Astrocyte of the spinal cord (primary cell): ENCODE data around the gene PFDN6.
A peak's percentile ranks its signal among the peaks of the same experiment; 100 is the strongest.
"Not testable (repeated sequence)": the region's sequence is repeated elsewhere in the genome, so short reads cannot be mapped to it uniquely, and the experiment has no call there.

Experiments used
- DNase-seq: peaks from one replicate; pipeline ENCODE4 v3.0.0; 2011; ENCODE audit warnings: low read depth, low spot score
- H3K4me3 ChIP-seq: 2 replicates; pipeline ENCODE4 v1.5.1; 2011; ENCODE audit warnings: low read depth, mild to moderate bottlenecking, low read length, moderate library complexity
- in situ Hi-C: cut with HindIII; loops from 2 replicates; pipeline ENCODE4 v1.10.0; 2017; ENCODE audit warnings: low sequenced_read_pairs
- TF ChIP-seq, protein P1 (sequence below): IDR thresholded peaks from 2 replicates; pipeline ENCODE4 v1.5.1; 2012; ENCODE audit warnings: low read depth, mild to moderate bottlenecking, low read length, inconsistent platforms

PFDN6 gene

DNA sequence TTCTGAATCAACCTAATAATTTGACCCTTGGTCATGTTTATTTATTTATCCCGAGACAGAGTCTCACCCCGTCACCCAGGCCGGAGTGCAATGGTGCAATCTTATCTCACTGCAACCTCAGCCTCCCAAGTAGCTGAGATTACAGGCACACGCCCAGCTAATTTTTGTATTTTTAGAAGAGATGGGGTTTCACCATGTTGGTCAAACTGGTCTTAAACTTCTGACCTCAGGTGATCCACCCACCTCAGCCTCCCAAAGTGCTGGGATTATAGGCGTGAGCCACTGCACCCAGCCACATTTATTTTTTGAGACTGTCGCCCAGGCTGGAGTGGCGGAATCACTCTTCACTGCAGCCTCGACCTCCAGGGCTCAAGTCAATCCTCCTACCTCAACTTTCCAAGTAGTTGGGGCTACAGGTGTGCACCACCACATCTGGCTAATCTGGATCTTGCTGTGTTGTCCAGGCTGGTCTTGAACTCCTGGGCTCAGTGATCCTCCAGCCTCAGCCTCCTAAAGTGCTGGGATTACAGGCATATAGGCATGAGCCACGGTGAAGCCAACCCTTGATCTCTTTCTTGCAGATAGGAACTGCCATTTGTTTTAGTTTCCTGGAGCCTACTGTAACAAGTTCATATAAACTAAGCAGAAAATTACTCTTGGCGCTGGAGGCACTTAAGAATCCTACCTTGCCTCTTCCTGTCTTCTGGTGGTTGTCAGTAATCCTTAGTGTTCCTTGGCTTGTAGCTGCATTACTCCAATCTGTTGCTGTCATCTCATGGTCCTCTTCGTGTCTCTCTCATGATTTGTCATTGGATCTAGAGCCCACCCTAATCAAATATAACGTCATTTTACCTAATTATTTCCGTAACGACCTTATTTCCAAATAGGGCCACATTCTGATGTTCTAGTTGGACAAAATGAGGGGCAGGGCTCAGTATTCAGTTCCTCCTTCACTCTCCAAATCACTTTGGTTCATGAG, 15.2 kb upstream of the PFDN6 start:
- H3K4me3 ChIP-seq: peak overlapping the region; percentile 84
- no peak for DNase-seq
- in situ Hi-C loops: no loop called here
- TF ChIP-seq, protein P1, sequence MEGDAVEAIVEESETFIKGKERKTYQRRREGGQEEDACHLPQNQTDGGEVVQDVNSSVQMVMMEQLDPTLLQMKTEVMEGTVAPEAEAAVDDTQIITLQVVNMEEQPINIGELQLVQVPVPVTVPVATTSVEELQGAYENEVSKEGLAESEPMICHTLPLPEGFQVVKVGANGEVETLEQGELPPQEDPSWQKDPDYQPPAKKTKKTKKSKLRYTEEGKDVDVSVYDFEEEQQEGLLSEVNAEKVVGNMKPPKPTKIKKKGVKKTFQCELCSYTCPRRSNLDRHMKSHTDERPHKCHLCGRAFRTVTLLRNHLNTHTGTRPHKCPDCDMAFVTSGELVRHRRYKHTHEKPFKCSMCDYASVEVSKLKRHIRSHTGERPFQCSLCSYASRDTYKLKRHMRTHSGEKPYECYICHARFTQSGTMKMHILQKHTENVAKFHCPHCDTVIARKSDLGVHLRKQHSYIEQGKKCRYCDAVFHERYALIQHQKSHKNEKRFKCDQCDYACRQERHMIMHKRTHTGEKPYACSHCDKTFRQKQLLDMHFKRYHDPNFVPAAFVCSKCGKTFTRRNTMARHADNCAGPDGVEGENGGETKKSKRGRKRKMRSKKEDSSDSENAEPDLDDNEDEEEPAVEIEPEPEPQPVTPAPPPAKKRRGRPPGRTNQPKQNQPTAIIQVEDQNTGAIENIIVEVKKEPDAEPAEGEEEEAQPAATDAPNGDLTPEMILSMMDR: no peak

DNA sequence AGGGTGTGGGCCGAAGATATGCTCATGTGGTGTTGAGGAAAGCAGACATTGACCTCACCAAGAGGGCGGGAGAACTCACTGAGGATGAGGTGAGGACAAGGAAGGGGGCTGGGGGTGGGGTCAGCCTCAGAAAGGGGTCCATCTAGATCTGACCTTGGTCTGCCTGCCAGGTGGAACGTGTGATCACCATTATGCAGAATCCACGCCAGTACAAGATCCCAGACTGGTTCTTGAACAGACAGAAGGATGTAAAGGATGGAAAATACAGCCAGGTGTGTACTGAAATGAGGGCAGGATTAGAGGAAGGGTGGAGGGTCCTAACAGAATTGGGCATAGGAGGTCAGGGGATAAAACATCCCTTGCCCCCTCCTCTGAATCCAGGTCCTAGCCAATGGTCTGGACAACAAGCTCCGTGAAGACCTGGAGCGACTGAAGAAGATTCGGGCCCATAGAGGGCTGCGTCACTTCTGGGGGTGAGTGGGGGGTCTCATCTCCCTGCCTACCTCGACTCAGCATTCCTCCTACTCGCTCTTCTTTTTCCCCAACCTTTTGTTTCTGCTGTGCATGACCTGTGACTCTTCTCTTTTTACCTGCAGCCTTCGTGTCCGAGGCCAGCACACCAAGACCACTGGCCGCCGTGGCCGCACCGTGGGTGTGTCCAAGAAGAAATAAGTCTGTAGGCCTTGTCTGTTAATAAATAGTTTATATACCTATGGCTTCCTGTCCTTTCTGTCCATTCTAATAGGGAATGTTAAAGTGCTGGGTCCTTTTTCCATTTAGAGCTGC, 13.4 kb upstream of the PFDN6 start:
- in situ Hi-C loops, H3K4me3 ChIP-seq, DNase-seq: not testable (repeated sequence)

DNA sequence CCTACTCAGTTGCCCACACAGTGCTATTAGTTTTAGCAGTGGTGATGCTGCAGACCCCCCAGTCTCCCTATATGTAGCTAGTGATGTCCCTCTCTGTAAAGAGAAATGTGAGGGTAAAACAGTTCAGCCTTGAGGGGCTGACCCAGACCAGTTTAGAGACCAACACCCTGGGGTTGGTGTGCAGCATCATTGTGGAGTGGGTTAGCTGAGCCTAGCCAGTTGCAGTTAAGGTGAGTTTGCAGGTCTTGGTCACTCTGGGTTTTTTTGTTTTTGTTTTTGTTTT, 12.9 kb upstream of the PFDN6 start:
- TF ChIP-seq, protein P1: no peak
- in situ Hi-C loops: no loop called here
- DNase-seq: no peak
- peak overlapping the region; percentile 33 for H3K4me3 ChIP-seq

DNA sequence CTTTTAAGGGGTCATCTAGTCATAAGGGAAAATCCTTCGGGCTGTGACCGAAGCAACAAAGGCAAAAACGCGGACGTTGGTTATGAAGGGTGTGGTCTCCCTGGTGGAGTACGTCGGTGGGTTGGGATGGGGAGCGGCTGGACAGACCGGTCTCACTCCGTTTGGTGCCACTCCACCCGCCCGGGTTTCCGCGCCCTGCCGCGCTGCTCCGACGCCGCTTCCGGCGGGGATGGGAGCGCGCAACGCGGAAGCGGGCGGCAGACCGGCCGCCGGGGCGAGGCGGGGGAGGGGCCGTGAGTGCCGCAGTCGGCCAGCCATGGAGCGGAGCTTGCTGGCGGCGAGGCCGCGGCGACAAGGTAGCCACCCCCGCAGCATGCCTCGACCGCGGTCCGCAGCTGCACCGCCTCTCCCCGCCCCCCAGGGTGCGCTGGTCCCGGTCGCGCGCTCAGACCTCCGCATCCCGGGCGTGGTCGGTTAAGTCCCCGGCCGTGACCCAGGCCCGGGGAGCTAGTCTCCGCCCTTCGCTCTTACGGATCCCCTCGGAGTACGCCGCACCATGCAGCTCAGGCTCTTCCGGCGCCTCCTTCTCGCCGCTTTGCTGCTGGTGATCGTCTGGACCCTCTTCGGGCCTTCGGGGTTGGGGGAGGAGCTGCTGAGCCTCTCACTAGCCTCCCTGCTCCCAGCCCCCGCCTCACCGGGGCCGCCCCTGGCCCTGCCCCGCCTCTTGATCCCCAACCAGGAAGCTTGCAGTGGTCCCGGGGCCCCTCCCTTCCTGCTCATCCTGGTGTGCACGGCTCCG, 12.3 kb upstream of the PFDN6 start, which contains the start of gene B3GALT4:
B3GALT4 (plus strand) TSS at position 260 of the 799 bp plus-strand sequence; CDS start at position 557, 297 bp downstream.
- in situ Hi-C loops: no loop called here
- H3K4me3 ChIP-seq: peak within 1 kb of the TSS; percentile 41
- TF ChIP-seq, protein P1: peak; percentile 39
- peak; percentile 79 for DNase-seq

DNA sequence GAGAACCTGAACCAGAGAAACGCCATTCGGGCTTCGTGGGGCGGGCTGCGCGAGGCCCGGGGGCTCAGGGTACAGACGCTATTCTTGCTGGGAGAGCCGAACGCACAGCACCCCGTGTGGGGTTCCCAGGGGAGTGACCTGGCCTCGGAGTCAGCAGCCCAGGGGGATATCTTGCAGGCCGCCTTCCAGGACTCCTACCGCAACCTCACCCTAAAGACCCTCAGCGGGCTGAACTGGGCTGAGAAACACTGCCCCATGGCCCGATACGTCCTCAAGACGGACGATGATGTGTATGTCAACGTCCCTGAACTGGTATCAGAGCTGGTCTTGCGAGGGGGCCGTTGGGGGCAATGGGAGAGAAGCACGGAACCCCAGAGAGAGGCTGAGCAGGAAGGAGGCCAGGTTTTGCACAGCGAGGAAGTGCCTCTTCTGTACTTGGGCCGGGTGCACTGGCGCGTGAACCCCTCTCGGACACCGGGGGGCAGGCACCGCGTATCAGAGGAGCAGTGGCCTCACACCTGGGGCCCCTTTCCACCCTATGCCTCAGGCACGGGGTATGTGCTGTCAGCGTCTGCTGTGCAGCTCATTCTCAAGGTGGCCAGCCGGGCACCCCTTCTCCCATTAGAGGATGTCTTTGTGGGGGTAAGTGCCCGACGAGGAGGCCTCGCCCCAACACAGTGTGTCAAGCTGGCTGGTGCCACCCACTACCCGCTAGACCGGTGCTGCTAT, 11.6 kb upstream of the PFDN6 start:
- TF ChIP-seq, protein P1: no peak
- DNase-seq: no peak
- in situ Hi-C loops: no loop called here
- peak overlapping the region; percentile 41 for H3K4me3 ChIP-seq

DNA sequence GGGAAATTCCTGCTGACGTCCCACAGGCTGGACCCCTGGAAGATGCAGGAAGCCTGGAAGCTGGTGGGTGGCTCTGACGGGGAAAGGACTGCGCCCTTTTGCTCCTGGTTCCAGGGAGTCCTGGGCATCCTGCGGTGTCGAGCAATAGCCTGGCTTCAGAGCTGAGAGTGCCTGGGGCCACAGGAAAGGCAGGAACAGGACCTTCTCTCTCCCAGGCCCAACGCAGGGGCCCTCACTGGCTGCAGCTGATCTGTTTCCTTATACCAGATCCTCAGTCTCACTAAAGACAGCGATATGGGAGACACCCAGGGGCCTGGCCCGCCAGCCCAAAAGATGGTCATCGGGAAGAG, 11.0 kb upstream of the PFDN6 start:
- TF ChIP-seq, protein P1: no peak
- H3K4me3 ChIP-seq: no peak overlapping the region
- in situ Hi-C loops: no loop called here
- no peak for DNase-seq
